B cell (primary cell): Measurements from ENCODE around the gene SAC3D1. TPM values are rescaled to one million over a fixed set of nuclear protein-coding genes. Genes with fewer than 3 reads are reported as not detected.
"Not testable (repeated sequence)": the region's sequence is repeated elsewhere in the genome, so short reads cannot be mapped to it uniquely, and the experiment has no call there.

ENCODE experiments used
- ATAC-seq: fragments of 200-7000 bp; cut with Tn5 transposase; one replicate; pipeline ENCODE4 v1.10.0; 2021; ENCODE audit warnings: low read depth, mild to moderate bottlenecking, moderate number of reproducible peaks, moderate library complexity
- CTCF ChIA-PET: fragments of 350-600 bp; sonication (Branson Sonifier 250); formaldehyde crosslinking; loops from one replicate; lab custom pipeline; 2021; ENCODE audit warnings: antibody characterized with exemption, inconsistent platforms; lab: Charles Lee
- POLR2A ChIA-PET: fragments of 350-600 bp; sonication (Branson Sonifier 250); formaldehyde crosslinking; loops from one replicate; lab custom pipeline; 2021; ENCODE audit warnings: antibody characterized with exemption; lab: Charles Lee
- DNase-seq: peaks from one replicate; pipeline ENCODE4 v3.0.0; 2013
- H2AFZ ChIP-seq: 2 replicates; pipeline ENCODE4 v1.6.1; 2012; ENCODE audit warnings: mild to moderate bottlenecking, low read depth, low read length; ENCODE audit not compliant: insufficient read depth, poor library complexity, severe bottlenecking
- H3K27ac ChIP-seq, 2 donors: 1 replicate in 1 of 2; 2 replicates in 1 of 2; pipeline ENCODE4 v1.5.1; 2012 to 2013; ENCODE audit warnings: low read length in 2 of 2, mild to moderate bottlenecking in 2 of 2, moderate library complexity in 1 of 2
- H3K27me3 ChIP-seq, 4 experiments: fragments of 200-600 bp in 1 of 4; sonication (generic) in 1 of 4; replicated peaks in 1 of 4; 1 replicate in 2 of 4; 2 replicates in 2 of 4; pipeline versions ENCODE4 v1.6.1 to v1.7.0; 2013 to 2016; ENCODE audit warnings: low read length in 3 of 4, mild to moderate bottlenecking in 2 of 4, mixed read lengths in 1 of 4, moderate library complexity in 1 of 4; ENCODE audit not compliant: insufficient read depth in 4 of 4, control insufficient read depth in 3 of 4; ENCODE audit errors: control extremely low read depth in 1 of 4
- H3K36me3 ChIP-seq, 2 experiments: replicated peaks in 1 of 2; 1 replicate in 1 of 2; 2 replicates in 1 of 2; pipeline versions ENCODE4 v1.6.1 to v1.7.1; 2013; ENCODE audit warnings: low read length in 1 of 2; ENCODE audit not compliant: insufficient read depth in 2 of 2, control insufficient read depth in 1 of 2; ENCODE audit errors: control extremely low read depth in 1 of 2, extremely low read depth in 1 of 2
- H3K4me1 ChIP-seq, 2 donors: fragments of 200-600 bp in 1 of 2; sonication (generic) in 1 of 2; 1 replicate in 1 of 2; 2 replicates in 1 of 2; pipeline versions ENCODE4 v1.5.1 to v1.6.1; 2013 to 2017; ENCODE audit warnings: low read length in 2 of 2; ENCODE audit not compliant: control insufficient read depth in 2 of 2, insufficient read depth in 2 of 2
- H3K4me2 ChIP-seq: replicated peaks from 2 replicates; pipeline ENCODE3; 2012; ENCODE audit warnings: mild to moderate bottlenecking, low read depth, low read length; ENCODE audit not compliant: poor library complexity, severe bottlenecking
- H3K4me3 ChIP-seq, 5 experiments: fragments of 200-600 bp in 1 of 5; sonication (generic) in 1 of 5; 1 replicate in 3 of 5; 2 replicates in 2 of 5; pipeline versions ENCODE4 v1.5.1 to v1.7.0; 2011 to 2016; ENCODE audit warnings: low read length in 4 of 5, mild to moderate bottlenecking in 4 of 5, low read depth in 2 of 5, control low read depth in 1 of 5, moderate library complexity in 1 of 5; ENCODE audit not compliant: insufficient read depth in 1 of 5; ENCODE audit errors: control extremely low read depth in 1 of 5, extremely low read depth in 1 of 5
- H3K79me2 ChIP-seq: fragments of 200-600 bp; sonication (generic); one replicate; pipeline ENCODE4 v1.6.0; 2016; ENCODE audit warnings: low read length; ENCODE audit not compliant: control insufficient read depth, insufficient read depth
- H3K9ac ChIP-seq: fragments of 200-600 bp; sonication (generic); 2 replicates; pipeline ENCODE4 v1.6.1; 2017; ENCODE audit warnings: mild to moderate bottlenecking, low read length, moderate library complexity
- H3K9me3 ChIP-seq, 3 donors: one replicate each; pipeline versions ENCODE4 v1.6.1 to v1.7.1; 2013; ENCODE audit warnings: low read length in 2 of 3; ENCODE audit not compliant: control insufficient read depth in 2 of 3, insufficient read depth in 1 of 3; ENCODE audit errors: control extremely low read depth in 1 of 3
- H4K20me1 ChIP-seq: 2 replicates; pipeline ENCODE4 v1.6.0; 2012; ENCODE audit warnings: mild to moderate bottlenecking, low read length; ENCODE audit not compliant: insufficient read depth, control insufficient read depth, poor library complexity, severe bottlenecking
- H3K27ac Mint-ChIP-seq: one replicate; pipeline ENCODE4 v1.8.0; 2021; ENCODE audit warnings: mixed read lengths
- H3K27me3 Mint-ChIP-seq: one replicate; pipeline ENCODE4 v1.8.0; 2021; ENCODE audit warnings: mixed read lengths
- H3K4me1 Mint-ChIP-seq: one replicate; pipeline ENCODE4 v1.8.0; 2021; ENCODE audit warnings: mixed read lengths
- H3K4me3 Mint-ChIP-seq: one replicate; pipeline ENCODE4 v1.8.0; 2021; ENCODE audit warnings: mixed read lengths
- H3K9me3 Mint-ChIP-seq: one replicate; pipeline ENCODE4 v1.8.0; 2022; ENCODE audit warnings: mixed read lengths; ENCODE audit not compliant: insufficient read depth
- EZH2 ChIP-seq: IDR thresholded peaks from 2 replicates; pipeline ENCODE4 v1.6.1; 2012; ENCODE audit warnings: borderline replicate concordance, low read depth, mild to moderate bottlenecking, moderate library complexity, low read length; ENCODE audit not compliant: insufficient read depth, poor library complexity, severe bottlenecking
- WGBS: methylation state at CpG from one replicate; pipeline ENCODE4 v1.1.5; 2013; ENCODE audit warnings: missing lambda C conversion rate; ENCODE audit not compliant: insufficient coverage; 5-methylcytosine and 5-hydroxymethylcytosine counted together
- intact Hi-C: fragments of 100-400 bp; cut with micrococcal nuclease; formaldehyde crosslinking; loops from one replicate; pipeline ENCODE4 v1.10.0; 2022
- polyA plus RNA-seq: library from polyadenylated mRNA; depleted of rRNA; stranded (reverse); fragments of >200 nt; gene quantifications from 2 replicates; pipeline ENCODE4 v1.2.3, GENCODE V29; 2012
- total RNA-seq, 2 donors: library from RNA; stranded (reverse); fragments of 120-200 nt in 1 of 2; gene quantifications; 1 replicate in 1 of 2; 2 replicates in 1 of 2; pipeline versions ENCODE4 v1.2.3 to v1.2.4, GENCODE V29; 2013 to 2022
- TF ChIP-seq, protein P1 (sequence below): fragments of 200-600 bp; IDR thresholded peaks from one replicate; pipeline ENCODE4 v1.8.0; 2022; ENCODE audit warnings: antibody characterized with exemption, mild to moderate bottlenecking

Gene SAC3D1
- total and polyA plus RNA-seq, 2 donors (not counting 1 experiment from before 2014, with no cell fraction given), result 5.9 to 6.0 TPM

DNA sequence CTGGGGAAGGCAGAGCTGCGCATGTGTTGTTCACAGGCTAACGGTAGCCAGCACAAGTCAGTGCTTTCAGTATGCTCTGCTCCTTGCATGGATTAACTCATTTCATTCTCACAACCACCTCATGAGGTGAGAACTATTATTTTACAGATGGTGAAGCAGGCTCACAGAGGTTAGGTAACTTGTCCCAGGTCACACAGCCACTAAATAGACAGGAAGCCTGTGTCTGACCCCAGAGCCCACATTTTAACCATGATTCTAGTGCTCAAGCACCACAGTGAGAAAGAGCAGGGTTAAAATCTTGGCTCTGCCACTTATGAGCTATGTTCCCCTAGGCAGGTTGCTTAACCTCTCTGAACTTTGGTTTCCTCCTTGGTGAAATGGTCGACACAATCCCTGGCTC is 20.0 kb upstream of the SAC3D1 start:
- 100% methylated on average over 1 of the region's 3 CpGs for WGBS
- H4K20me1 ChIP-seq, result no peaks in the 10 kb centered on the region
- H3K27ac Mint-ChIP-seq, result no peak overlapping the region
- no peak overlapping the region for H2AFZ ChIP-seq
- POLR2A ChIA-PET, result no interaction called here
- H3K4me3 Mint-ChIP-seq, result no peak overlapping the region
- H3K9ac ChIP-seq, result no peak overlapping the region
- peaks cover 28% of the 10 kb centered on the region for H3K79me2 ChIP-seq
- H3K4me2 ChIP-seq, result no peak overlapping the region
- DNase-seq, result no peak
- CTCF ChIA-PET, result interaction anchor here (0.7 kb wide), 1 partner anchor 90 kb away, joined by 3 read pairs; no protein-coding TSS in a partner anchor
- H3K27ac ChIP-seq, result no peak overlapping the region
- H3K4me3 ChIP-seq, result no peak overlapping the region
- no peaks in the 10 kb centered on the region for H3K9me3 ChIP-seq
- H3K4me1 Mint-ChIP-seq, result peaks cover 9% of the 10 kb centered on the region
- TF ChIP-seq, protein P1, sequence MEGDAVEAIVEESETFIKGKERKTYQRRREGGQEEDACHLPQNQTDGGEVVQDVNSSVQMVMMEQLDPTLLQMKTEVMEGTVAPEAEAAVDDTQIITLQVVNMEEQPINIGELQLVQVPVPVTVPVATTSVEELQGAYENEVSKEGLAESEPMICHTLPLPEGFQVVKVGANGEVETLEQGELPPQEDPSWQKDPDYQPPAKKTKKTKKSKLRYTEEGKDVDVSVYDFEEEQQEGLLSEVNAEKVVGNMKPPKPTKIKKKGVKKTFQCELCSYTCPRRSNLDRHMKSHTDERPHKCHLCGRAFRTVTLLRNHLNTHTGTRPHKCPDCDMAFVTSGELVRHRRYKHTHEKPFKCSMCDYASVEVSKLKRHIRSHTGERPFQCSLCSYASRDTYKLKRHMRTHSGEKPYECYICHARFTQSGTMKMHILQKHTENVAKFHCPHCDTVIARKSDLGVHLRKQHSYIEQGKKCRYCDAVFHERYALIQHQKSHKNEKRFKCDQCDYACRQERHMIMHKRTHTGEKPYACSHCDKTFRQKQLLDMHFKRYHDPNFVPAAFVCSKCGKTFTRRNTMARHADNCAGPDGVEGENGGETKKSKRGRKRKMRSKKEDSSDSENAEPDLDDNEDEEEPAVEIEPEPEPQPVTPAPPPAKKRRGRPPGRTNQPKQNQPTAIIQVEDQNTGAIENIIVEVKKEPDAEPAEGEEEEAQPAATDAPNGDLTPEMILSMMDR, result no peak
- no peak for TF ChIP-seq EZH2
- peaks cover 0 to 29% of the 10 kb centered on the region in 2 experiments for H3K36me3 ChIP-seq
- peaks cover 0 to 11% of the 10 kb centered on the region in 2 donors for H3K4me1 ChIP-seq
- no peaks in the 10 kb centered on the region for H3K27me3 ChIP-seq
- no peak for ATAC-seq
- intact Hi-C loops, result no loop called here
- H3K9me3 Mint-ChIP-seq, result no peaks in the 10 kb centered on the region
- H3K27me3 Mint-ChIP-seq, result no peaks in the 10 kb centered on the region

DNA sequence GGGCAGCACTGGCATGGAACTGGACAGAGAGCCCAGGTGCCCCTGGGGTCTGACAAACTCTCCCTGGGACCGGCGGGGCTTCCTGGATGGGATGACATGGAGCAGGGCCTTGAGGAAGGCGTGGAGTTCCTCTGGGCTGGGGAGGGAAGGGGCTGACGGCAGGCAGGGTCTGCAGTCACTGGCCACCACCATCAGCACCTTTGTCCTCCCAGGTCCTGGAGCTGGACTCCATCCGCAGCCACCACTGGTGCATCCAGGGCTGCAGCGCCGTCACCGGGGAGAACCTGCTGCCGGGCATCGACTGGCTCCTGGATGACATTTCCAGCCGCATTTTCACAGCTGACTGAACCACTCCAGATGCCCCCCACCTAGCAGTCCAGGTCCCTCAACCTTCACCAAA is 19.5 kb upstream of the SAC3D1 start:
- peaks cover 5% of the 10 kb centered on the region for H3K4me1 Mint-ChIP-seq
- WGBS, result over 99% methylated on average over 11 of the region's 11 CpGs

DNA sequence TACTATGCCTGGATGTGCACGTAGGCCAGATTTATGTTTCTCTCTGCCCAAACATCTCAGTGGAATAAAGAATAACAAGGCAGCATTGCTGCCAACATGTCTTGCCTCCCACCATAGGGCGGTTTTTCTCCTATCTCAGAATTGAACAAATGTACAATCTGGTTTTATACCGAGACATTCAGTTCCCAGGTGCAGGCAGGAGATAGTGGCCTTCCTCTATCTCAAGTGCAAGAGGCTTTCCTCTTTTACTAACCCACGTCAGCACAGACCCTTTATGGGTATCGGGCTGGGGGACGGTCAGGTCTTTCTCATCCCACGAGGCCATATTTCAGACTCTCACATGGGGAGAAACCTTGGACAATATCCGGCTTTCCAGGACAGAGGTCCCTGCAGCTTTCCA is 17.5 kb upstream of the SAC3D1 start:
- H3K9me3 ChIP-seq, H4K20me1 ChIP-seq, H3K4me3 Mint-ChIP-seq, intact Hi-C loops, CTCF ChIA-PET, H3K27me3 Mint-ChIP-seq, H3K9ac ChIP-seq, H3K27ac ChIP-seq, H2AFZ ChIP-seq, H3K27ac Mint-ChIP-seq, H3K4me3 ChIP-seq, ATAC-seq, H3K4me2 ChIP-seq, H3K27me3 ChIP-seq, H3K79me2 ChIP-seq, H3K9me3 Mint-ChIP-seq, DNase-seq: not testable (repeated sequence)
- peaks cover 11 to 17% of the 10 kb centered on the region in 2 donors for H3K4me1 ChIP-seq
- H3K4me1 Mint-ChIP-seq, result peaks cover 14% of the 10 kb centered on the region
- H3K36me3 ChIP-seq, result peaks cover 0 to 25% of the 10 kb centered on the region in 2 experiments
- 83% methylated on average over 6 of the region's 8 CpGs for WGBS
- POLR2A ChIA-PET, result interaction anchor here (0.6 kb wide), 1 partner anchor 34 kb away, joined by 5 read pairs; no protein-coding TSS in a partner anchor

More for the DNA sequence above, 19.5 kb upstream of the SAC3D1 start:
- DNase-seq (no peak), ATAC-seq (no peak)
- H3K27me3 ChIP-seq, result no peaks in the 10 kb centered on the region
- H3K4me2 ChIP-seq, result no peak overlapping the region
- H2AFZ ChIP-seq, result no peak overlapping the region
- H3K79me2 ChIP-seq, result peaks cover 23% of the 10 kb centered on the region
- no peak overlapping the region for H3K27ac Mint-ChIP-seq
- H3K4me3 Mint-ChIP-seq, result no peak overlapping the region
- TF ChIP-seq EZH2, result no peak
- TF ChIP-seq, protein P1, result no peak
- ChIA-PET CTCF (no interaction called here), POLR2A (no interaction called here)
- no peak overlapping the region for H3K9ac ChIP-seq
- peaks cover 0 to 6% of the 10 kb centered on the region in 2 donors for H3K4me1 ChIP-seq
- H4K20me1 ChIP-seq, result no peaks in the 10 kb centered on the region
- no peaks in the 10 kb centered on the region for H3K9me3 Mint-ChIP-seq
- intact Hi-C loops, result no loop called here
- peaks cover 0 to 29% of the 10 kb centered on the region in 2 experiments for H3K36me3 ChIP-seq
- no peak overlapping the region for H3K27ac ChIP-seq
- no peaks in the 10 kb centered on the region for H3K9me3 ChIP-seq
- H3K27me3 Mint-ChIP-seq, result no peaks in the 10 kb centered on the region
- H3K4me3 ChIP-seq, result no peak overlapping the region
